A549 (cell line): Measurements from ENCODE around the gene NKAIN4.

ENCODE experiments used
- EP300 ChIP-seq, 2 experiments: fragments of >200 bp; sonication (Bioruptor Twin); formaldehyde crosslinking; IDR thresholded peaks; 2 replicates in 1 of 2; 3 replicates in 1 of 2; pipeline ENCODE4 v1.6.1; 2016 to 2017
- GATA3 ChIP-seq: IDR thresholded peaks from 2 replicates; pipeline ENCODE4 v1.6.1; 2012; ENCODE audit warnings: borderline replicate concordance
- ZNF302 ChIP-seq: fragments of 250-450 bp; sonication (Bioruptor Pico); IDR thresholded peaks from 2 replicates; pipeline ENCODE4 v1.9.0; 2021; ENCODE audit warnings: inconsistent platforms, mild to moderate bottlenecking, moderate library complexity

- TF ChIP-seq ZNF302 (CRISPR knock-in tag) (no peak), EP300 (IDR thresholded peaks at IDR 0.05) (no peak), GATA3 (no peak)
These were observed 32.8 kb upstream of the NKAIN4 start for GRCh38 chr20:63286781-63287696.
